ENCODE data around the gene SULT2B1. TPM values are rescaled to one million over a fixed set of nuclear protein-coding genes. Genes with fewer than 3 reads are reported as not detected.

The SULT2B1 gene
- total and polyA plus RNA-seq, 2 experiments from 2014 or later: 0.79 TPM; not detected in 1

- no peaks in the 10 kb centered on the region for H3K9me3 ChIP-seq (ENCODE audit: low read depth)
- no peak for DNase-seq (ENCODE audit: low spot score)
- H4K20me1 ChIP-seq (ENCODE audit: insufficient read depth, poor library complexity, severe bottlenecking): no peaks in the 10 kb centered on the region
- H3K4me2 ChIP-seq: no peak overlapping the region
- no peak overlapping the region for H3K4me3 ChIP-seq
- no peaks in the 10 kb centered on the region for H3K9me2 ChIP-seq (replicated peaks; ENCODE audit: insufficient read depth)
- peaks cover 21% of the 10 kb centered on the region for H3K79me2 ChIP-seq
- no peak overlapping the region for H3K27ac ChIP-seq
- TF ChIP-seq EZH2phosphoT487 (IDR thresholded peaks at IDR 0.05; ENCODE audit: low read depth, severe bottlenecking, unreplicated experiment) (no peak), EZH2 (IDR thresholded peaks at IDR 0.05; ENCODE audit: borderline replicate concordance) (no peak)
- TF ChIP-seq, protein P1, sequence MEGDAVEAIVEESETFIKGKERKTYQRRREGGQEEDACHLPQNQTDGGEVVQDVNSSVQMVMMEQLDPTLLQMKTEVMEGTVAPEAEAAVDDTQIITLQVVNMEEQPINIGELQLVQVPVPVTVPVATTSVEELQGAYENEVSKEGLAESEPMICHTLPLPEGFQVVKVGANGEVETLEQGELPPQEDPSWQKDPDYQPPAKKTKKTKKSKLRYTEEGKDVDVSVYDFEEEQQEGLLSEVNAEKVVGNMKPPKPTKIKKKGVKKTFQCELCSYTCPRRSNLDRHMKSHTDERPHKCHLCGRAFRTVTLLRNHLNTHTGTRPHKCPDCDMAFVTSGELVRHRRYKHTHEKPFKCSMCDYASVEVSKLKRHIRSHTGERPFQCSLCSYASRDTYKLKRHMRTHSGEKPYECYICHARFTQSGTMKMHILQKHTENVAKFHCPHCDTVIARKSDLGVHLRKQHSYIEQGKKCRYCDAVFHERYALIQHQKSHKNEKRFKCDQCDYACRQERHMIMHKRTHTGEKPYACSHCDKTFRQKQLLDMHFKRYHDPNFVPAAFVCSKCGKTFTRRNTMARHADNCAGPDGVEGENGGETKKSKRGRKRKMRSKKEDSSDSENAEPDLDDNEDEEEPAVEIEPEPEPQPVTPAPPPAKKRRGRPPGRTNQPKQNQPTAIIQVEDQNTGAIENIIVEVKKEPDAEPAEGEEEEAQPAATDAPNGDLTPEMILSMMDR (IDR thresholded peaks at IDR 0.05; ENCODE audit: poor library complexity): no peak
- 95% methylated on average over 15 of the region's 22 CpGs for WGBS (ENCODE audit: low lambda C conversion rate, missing lambda C conversion rate)
- no peaks in the 10 kb centered on the region for H3K36me3 ChIP-seq (replicated peaks; ENCODE audit: insufficient read depth, low read depth)
- H2AFZ ChIP-seq: no peak overlapping the region
- peaks cover 41% of the 10 kb centered on the region for H3K4me1 ChIP-seq (ENCODE audit: insufficient read depth)
- H3K27me3 ChIP-seq: no peaks in the 10 kb centered on the region
These were observed 77.3 kb downstream of the SULT2B1 start for GRCh38 chr19:48629297-48629598.

DNA sequence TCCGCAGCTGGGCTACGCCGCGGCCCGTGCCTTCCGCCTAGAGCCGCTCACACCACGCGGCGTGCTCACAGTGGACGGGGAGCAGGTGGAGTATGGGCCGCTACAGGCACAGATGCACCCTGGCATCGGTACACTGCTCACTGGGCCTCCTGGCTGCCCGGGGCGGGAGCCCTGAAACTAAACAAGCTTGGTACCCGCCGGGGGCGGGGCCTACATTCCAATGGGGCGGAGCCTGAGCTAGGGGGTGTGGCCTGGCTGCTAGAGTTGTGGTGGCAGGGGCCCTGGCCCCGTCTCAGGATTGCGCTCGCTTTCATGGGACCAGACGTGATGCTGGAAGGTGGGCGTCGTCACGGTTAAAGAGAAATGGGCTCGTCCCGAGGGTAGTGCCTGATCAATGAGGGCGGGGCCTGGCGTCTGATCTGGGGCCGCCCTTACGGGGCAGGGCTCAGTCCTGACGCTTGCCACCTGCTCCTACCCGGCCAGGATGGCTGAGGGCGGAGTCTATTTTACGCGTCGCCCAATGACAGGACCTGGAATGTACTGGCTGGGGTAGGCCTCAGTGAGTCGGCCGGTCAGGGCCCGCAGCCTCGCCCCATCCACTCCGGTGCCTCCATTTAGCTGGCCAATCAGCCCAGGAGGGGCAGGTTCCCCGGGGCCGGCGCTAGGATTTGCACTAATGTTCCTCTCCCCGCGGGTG is 77.8 kb downstream of the SULT2B1 start:
- Histone ChIP-seq H3K27me3 (no peaks in the 10 kb centered on the region), H2AFZ (no peak overlapping the region), H3K4me2 (peak overlapping the region; percentile 66), H3K36me3 (replicated peaks; ENCODE audit: insufficient read depth, low read depth) (no peaks in the 10 kb centered on the region), H3K4me3 (no peak overlapping the region), H3K9me2 (replicated peaks; ENCODE audit: insufficient read depth) (no peaks in the 10 kb centered on the region), H3K27ac (peak overlapping the region; percentile 80), H3K9me3 (ENCODE audit: low read depth) (no peaks in the 10 kb centered on the region), H3K4me1 (ENCODE audit: insufficient read depth) (peaks cover 44% of the 10 kb centered on the region), H3K79me2 (peaks cover 17% of the 10 kb centered on the region), H4K20me1 (ENCODE audit: insufficient read depth, poor library complexity, severe bottlenecking) (no peaks in the 10 kb centered on the region)
- TF ChIP-seq EZH2 (IDR thresholded peaks at IDR 0.05; ENCODE audit: borderline replicate concordance) (no peak), EZH2phosphoT487 (IDR thresholded peaks at IDR 0.05; ENCODE audit: low read depth, severe bottlenecking, unreplicated experiment) (no peak)
- TF ChIP-seq, protein P1 (IDR thresholded peaks at IDR 0.05; ENCODE audit: poor library complexity): no peak
- peak; percentile 79 for DNase-seq (ENCODE audit: low spot score)
- 43% methylated on average over 43 of the region's 48 CpGs for WGBS (ENCODE audit: low lambda C conversion rate, missing lambda C conversion rate)

GRCh38 chr19:48630296-48631063 is 78.5 kb downstream of the SULT2B1 start:
- Histone ChIP-seq H3K27me3 (no peaks in the 10 kb centered on the region), H3K4me1 (ENCODE audit: insufficient read depth) (peaks cover 48% of the 10 kb centered on the region), H3K9me2 (replicated peaks; ENCODE audit: insufficient read depth) (no peaks in the 10 kb centered on the region), H3K79me2 (peaks cover 10% of the 10 kb centered on the region), H3K36me3 (replicated peaks; ENCODE audit: insufficient read depth, low read depth) (no peaks in the 10 kb centered on the region), H3K27ac (peak overlapping the region; percentile 80), H3K9me3 (ENCODE audit: low read depth) (no peaks in the 10 kb centered on the region), H4K20me1 (ENCODE audit: insufficient read depth, poor library complexity, severe bottlenecking) (no peaks in the 10 kb centered on the region), H2AFZ (no peak overlapping the region), H3K4me2 (peak overlapping the region; percentile 66), H3K4me3 (no peak overlapping the region)
- TF ChIP-seq, protein P1 (IDR thresholded peaks at IDR 0.05; ENCODE audit: poor library complexity): peak; percentile 30
- no peak for TF ChIP-seq EZH2 (IDR thresholded peaks at IDR 0.05; ENCODE audit: borderline replicate concordance)
- TF ChIP-seq EZH2phosphoT487 (IDR thresholded peaks at IDR 0.05; ENCODE audit: low read depth, severe bottlenecking, unreplicated experiment): no peak
- peak; percentile 89 for DNase-seq (ENCODE audit: low spot score)
- WGBS (ENCODE audit: low lambda C conversion rate, missing lambda C conversion rate): 11% methylated on average over 46 of the region's 47 CpGs
